Measurements from ENCODE around the gene TUBG1. TPM values are rescaled to one million over a fixed set of nuclear protein-coding genes. Genes with fewer than 3 reads are reported as not detected.

Gene TUBG1
- total and polyA plus RNA-seq, 10 of the 15 experiments (the other 5 are each of a cell fraction or from before 2014, with no cell fraction given): 40.0 to 256 (median 107) TPM

DNA sequence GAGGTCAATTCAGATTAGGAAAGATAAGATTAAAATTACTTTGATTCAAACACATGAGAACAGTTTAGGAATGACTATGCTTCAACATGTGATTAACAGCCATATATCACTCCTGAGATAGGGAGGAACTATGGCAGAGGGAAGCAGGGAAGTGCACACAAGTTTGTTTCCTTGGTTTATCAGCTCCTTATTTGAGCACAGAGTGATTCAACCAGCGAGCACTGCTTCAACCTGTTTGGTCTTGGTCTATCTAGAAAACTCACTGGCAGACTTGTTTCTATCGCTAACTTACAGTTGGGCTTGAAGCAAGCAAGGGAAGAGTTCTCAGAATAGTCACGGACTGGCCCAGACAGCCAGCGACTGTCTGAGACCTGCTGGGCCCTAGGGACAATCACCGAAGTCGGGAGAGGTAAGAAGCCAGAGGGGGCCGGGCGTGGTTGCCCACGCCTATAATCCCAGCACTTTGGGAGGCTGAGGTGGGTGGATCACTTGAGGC is 23.5 kb downstream of the TUBG1 start:
- no peak overlapping the region for H3K9ac ChIP-seq (ENCODE audit: control insufficient read depth, insufficient read depth, low read length)
- H3K27me3 ChIP-seq (replicated peaks in 1 of 2; ENCODE audit: control insufficient read depth in 2 of 2, insufficient read depth in 2 of 2, low read length in 1 of 2): no peaks in the 10 kb centered on the region
- no peaks in the 10 kb centered on the region for H3K4me1 ChIP-seq (ENCODE audit: control insufficient read depth, insufficient read depth, low read length)
- no peak overlapping the region for H3K27ac ChIP-seq (ENCODE audit: control insufficient read depth, insufficient read depth)
- DNase-seq (ENCODE audit: low read depth, low spot score): no peak
- ATAC-seq: no peak
- ChIA-PET CTCF (interaction anchor here (0.7 to 1.2 kb wide), 2 partner anchors 55 to 309 kb away, joined by 4 to 5 read pairs; partner anchors contain the start of gene PSMC3IP), POLR2A (interaction anchor here (0.6 kb wide), 2 partner anchors 101 to 1088 kb away, joined by 3 to 5 read pairs; no protein-coding TSS in a partner anchor), RAD21 (ENCODE audit: unreplicated experiment) (interaction anchor here (1.8 kb wide), 1 partner anchor 9 kb away, joined by 4 read pairs; no protein-coding TSS in a partner anchor), SMC1A (ENCODE audit: uncharacterized antibody, unreplicated experiment) (interaction anchor here (0.5 to 2.0 kb wide), 3 partner anchors 14 to 25 kb away, joined by 3 to 7 read pairs (median 6); partner anchors contain the start of gene TUBG1)
- no peak overlapping the region for H2AFZ ChIP-seq (ENCODE audit: control insufficient read depth, low read depth, low read length)
- H3K79me2 ChIP-seq (ENCODE audit: control insufficient read depth, insufficient read depth, low read length): no peaks in the 10 kb centered on the region
- no peaks in the 10 kb centered on the region for H3K36me3 ChIP-seq (ENCODE audit: control insufficient read depth in 2 of 2, insufficient read depth in 2 of 2, low read length in 1 of 2)
- H3K9me3 ChIP-seq (replicated peaks; ENCODE audit: control insufficient read depth, insufficient read depth, low read length): no peaks in the 10 kb centered on the region
- H3K4me3 ChIP-seq: no peak overlapping the region
- in situ Hi-C loops (cut with MboI): no loop called here
- H3K4me2 ChIP-seq (ENCODE audit: control insufficient read depth, insufficient read depth): no peak overlapping the region
- intact Hi-C loops (cut with micrococcal nuclease; ENCODE audit: unreplicated experiment): no loop called here
- no TSS peak for BruUV-seq (replicated peaks)
- WGBS (ENCODE audit: insufficient coverage, insufficient replicate concordance, low lambda C conversion rate, missing lambda C conversion rate): 74% methylated on average over 9 of the region's 9 CpGs
- FAIRE-seq: no peak
- H4K20me1 ChIP-seq (ENCODE audit: control insufficient read depth, insufficient read depth): no peaks in the 10 kb centered on the region
- TF ChIP-seq RFX5 (IDR thresholded peaks at IDR 0.05; ENCODE audit: low read depth, low read length) (no peak), SMC3 (IDR thresholded peaks at IDR 0.05; ENCODE audit: borderline replicate concordance, low read length) (no peak), PML (IDR thresholded peaks at IDR 0.05; ENCODE audit: low read length) (no peak), SUPT20H (IDR thresholded peaks at IDR 0.05; ENCODE audit: borderline replicate concordance, control insufficient read depth, low read depth, low read length) (no peak), SRF (IDR thresholded peaks at IDR 0.05; ENCODE audit: low read depth in 2 of 2, low read length in 2 of 2) (no peak), MEF2A (IDR thresholded peaks at IDR 0.05; ENCODE audit: insufficient read depth, low read depth, low read length) (no peak), NR2C2 (IDR thresholded peaks at IDR 0.05; ENCODE audit: borderline replicate concordance, control insufficient read depth, insufficient read length, low read depth) (no peak), ZNF384 (IDR thresholded peaks at IDR 0.05; ENCODE audit: borderline replicate concordance, low read depth, low read length) (no peak), TBL1XR1 (IDR thresholded peaks at IDR 0.05; ENCODE audit: low read depth, low read length) (no peak), ETV6 (conservative IDR thresholded peaks at IDR 0.05 in 1 of 2, IDR thresholded peaks at IDR 0.05 in 1 of 2; ENCODE audit: borderline replicate concordance in 1 of 2, low read depth in 1 of 2) (no peak)
- TF ChIP-seq, protein P1, sequence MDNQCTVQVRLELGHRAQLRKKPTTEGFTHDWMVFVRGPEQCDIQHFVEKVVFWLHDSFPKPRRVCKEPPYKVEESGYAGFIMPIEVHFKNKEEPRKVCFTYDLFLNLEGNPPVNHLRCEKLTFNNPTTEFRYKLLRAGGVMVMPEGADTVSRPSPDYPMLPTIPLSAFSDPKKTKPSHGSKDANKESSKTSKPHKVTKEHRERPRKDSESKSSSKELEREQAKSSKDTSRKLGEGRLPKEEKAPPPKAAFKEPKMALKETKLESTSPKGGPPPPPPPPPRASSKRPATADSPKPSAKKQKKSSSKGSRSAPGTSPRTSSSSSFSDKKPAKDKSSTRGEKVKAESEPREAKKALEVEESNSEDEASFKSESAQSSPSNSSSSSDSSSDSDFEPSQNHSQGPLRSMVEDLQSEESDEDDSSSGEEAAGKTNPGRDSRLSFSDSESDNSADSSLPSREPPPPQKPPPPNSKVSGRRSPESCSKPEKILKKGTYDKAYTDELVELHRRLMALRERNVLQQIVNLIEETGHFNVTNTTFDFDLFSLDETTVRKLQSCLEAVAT (IDR thresholded peaks at IDR 0.05): no peak
- TF ChIP-seq, protein P2, sequence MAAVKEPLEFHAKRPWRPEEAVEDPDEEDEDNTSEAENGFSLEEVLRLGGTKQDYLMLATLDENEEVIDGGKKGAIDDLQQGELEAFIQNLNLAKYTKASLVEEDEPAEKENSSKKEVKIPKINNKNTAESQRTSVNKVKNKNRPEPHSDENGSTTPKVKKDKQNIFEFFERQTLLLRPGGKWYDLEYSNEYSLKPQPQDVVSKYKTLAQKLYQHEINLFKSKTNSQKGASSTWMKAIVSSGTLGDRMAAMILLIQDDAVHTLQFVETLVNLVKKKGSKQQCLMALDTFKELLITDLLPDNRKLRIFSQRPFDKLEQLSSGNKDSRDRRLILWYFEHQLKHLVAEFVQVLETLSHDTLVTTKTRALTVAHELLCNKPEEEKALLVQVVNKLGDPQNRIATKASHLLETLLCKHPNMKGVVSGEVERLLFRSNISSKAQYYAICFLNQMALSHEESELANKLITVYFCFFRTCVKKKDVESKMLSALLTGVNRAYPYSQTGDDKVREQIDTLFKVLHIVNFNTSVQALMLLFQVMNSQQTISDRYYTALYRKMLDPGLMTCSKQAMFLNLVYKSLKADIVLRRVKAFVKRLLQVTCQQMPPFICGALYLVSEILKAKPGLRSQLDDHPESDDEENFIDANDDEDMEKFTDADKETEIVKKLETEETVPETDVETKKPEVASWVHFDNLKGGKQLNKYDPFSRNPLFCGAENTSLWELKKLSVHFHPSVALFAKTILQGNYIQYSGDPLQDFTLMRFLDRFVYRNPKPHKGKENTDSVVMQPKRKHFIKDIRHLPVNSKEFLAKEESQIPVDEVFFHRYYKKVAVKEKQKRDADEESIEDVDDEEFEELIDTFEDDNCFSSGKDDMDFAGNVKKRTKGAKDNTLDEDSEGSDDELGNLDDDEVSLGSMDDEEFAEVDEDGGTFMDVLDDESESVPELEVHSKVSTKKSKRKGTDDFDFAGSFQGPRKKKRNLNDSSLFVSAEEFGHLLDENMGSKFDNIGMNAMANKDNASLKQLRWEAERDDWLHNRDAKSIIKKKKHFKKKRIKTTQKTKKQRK (IDR thresholded peaks at IDR 0.05; ENCODE audit: low read depth, low read length): no peak
- TF ChIP-seq, protein P3, sequence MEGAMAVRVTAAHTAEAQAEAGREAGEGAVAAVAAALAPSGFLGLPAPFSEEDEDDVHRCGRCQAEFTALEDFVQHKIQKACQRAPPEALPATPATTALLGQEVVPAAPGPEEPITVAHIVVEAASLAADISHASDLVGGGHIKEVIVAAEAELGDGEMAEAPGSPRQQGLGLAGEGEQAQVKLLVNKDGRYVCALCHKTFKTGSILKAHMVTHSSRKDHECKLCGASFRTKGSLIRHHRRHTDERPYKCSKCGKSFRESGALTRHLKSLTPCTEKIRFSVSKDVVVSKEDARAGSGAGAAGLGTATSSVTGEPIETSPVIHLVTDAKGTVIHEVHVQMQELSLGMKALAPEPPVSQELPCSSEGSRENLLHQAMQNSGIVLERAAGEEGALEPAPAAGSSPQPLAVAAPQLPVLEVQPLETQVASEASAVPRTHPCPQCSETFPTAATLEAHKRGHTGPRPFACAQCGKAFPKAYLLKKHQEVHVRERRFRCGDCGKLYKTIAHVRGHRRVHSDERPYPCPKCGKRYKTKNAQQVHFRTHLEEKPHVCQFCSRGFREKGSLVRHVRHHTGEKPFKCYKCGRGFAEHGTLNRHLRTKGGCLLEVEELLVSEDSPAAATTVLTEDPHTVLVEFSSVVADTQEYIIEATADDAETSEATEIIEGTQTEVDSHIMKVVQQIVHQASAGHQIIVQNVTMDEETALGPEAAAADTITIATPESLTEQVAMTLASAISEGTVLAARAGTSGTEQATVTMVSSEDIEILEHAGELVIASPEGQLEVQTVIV (IDR thresholded peaks at IDR 0.05; ENCODE audit: borderline replicate concordance, partially characterized antibody): no peak
- TF ChIP-seq, protein P4, sequence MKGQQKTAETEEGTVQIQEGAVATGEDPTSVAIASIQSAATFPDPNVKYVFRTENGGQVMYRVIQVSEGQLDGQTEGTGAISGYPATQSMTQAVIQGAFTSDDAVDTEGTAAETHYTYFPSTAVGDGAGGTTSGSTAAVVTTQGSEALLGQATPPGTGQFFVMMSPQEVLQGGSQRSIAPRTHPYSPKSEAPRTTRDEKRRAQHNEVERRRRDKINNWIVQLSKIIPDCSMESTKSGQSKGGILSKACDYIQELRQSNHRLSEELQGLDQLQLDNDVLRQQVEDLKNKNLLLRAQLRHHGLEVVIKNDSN (IDR thresholded peaks at IDR 0.05; ENCODE audit: borderline replicate concordance, extremely low read length, insufficient read depth, low read depth, low read length): no peak
